Measurements from ENCODE around the gene CD101.

The CD101 gene

DNA sequence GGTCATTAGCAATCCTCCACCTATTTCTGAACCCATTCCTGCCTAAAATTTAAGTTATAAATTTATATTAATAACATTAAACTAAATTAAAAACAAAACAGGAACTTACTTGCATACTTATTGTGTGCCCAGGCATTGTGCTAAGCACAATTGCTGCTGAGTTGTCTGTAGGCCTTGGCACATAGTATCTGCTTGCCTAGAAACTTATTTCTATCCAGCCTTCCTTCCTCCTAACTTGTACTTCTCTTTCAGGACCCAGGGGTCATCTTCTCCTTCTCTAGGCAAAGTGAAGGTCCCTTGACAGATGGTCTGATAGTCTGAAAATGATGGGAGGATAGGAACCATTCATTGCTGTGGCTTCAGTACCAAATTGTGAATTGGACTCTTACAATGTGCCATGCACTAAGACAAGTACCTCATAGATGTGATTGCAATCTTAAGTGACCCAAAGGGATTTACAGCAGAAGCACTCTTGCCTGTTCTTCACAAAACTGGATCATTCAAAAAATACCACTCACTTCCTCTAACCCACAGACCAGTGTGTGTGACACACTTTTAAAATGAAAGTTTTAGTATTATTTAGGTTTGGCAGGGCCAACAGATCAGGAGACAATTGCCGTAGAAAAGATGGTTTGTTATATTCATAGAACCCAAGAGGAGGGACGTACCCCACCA, 10.3 kb upstream of the CD101 start:
- TF ChIP-seq CTCF (IDR thresholded peaks at IDR 0.05; ENCODE audit: control insufficient read depth, extremely low read depth, insufficient read depth): no peak
- no peak for DNase-seq (ENCODE audit: low read depth)
- no peak overlapping the region for H3K4me3 ChIP-seq (ENCODE audit: low read depth, low read length)

- H3K4me3 ChIP-seq (ENCODE audit: low read depth, low read length): no peak overlapping the region
- no peak for TF ChIP-seq CTCF (IDR thresholded peaks at IDR 0.05; ENCODE audit: control insufficient read depth, extremely low read depth, insufficient read depth)
- no peak for DNase-seq (ENCODE audit: low read depth)
Measured at GRCh38 chr1:116991918-116992317, 9.6 kb upstream of the CD101 start.

- no peak for DNase-seq (ENCODE audit: low read depth)
- TF ChIP-seq CTCF (IDR thresholded peaks at IDR 0.05; ENCODE audit: control insufficient read depth, extremely low read depth, insufficient read depth): no peak
- H3K4me3 ChIP-seq (ENCODE audit: low read depth, low read length): no peak overlapping the region
Measured at GRCh38 chr1:116993286-116993685, 8.3 kb upstream of the CD101 start.

GRCh38 chr1:116994411-116994810, 7.1 kb upstream of the CD101 start:
- H3K4me3 ChIP-seq (ENCODE audit: low read depth, low read length): no peak overlapping the region

GRCh38 chr1:116997066-116997465, 4.5 kb upstream of the CD101 start:
- H3K4me3 ChIP-seq (ENCODE audit: low read depth, low read length): no peak overlapping the region
- no peak for DNase-seq (ENCODE audit: low read depth)
- TF ChIP-seq CTCF (IDR thresholded peaks at IDR 0.05; ENCODE audit: control insufficient read depth, extremely low read depth, insufficient read depth): no peak

More at GRCh38 chr1:116994411-116994810, 7.1 kb upstream of the CD101 start:
- no peak for DNase-seq (ENCODE audit: low read depth)
- no peak for TF ChIP-seq CTCF (IDR thresholded peaks at IDR 0.05; ENCODE audit: control insufficient read depth, extremely low read depth, insufficient read depth)

GRCh38 chr1:116997636-116998035, 3.9 kb upstream of the CD101 start:
- no peak for TF ChIP-seq CTCF (IDR thresholded peaks at IDR 0.05; ENCODE audit: control insufficient read depth, extremely low read depth, insufficient read depth)
- DNase-seq (ENCODE audit: low read depth): no peak
- no peak overlapping the region for H3K4me3 ChIP-seq (ENCODE audit: low read depth, low read length)

DNA sequence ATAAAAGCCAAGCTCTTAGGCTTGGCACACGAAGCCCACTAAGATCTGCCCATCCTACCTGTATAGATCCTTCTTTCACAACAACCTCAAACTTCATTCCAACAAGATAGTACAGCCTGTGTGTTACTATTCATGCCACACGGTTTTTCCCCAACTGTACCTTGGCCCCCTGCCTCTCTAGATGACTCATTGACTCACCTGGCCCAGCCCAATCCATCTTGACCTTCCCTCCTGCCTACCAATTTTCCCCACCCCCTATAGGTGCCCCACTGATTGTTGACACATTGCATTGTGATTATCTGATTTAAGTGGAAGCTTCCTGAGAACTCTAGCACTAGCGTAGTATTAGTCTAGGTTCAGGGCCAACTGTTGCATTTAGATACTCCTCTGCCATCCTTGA, 2.0 kb upstream of the CD101 start:
- H3K4me3 ChIP-seq (ENCODE audit: low read depth, low read length): no peak overlapping the region
- TF ChIP-seq CTCF (IDR thresholded peaks at IDR 0.05; ENCODE audit: control insufficient read depth, extremely low read depth, insufficient read depth): no peak
- DNase-seq (ENCODE audit: low read depth): no peak

All from LNCaP clone FGC (cell line).